PC-9 (cell line): ENCODE data around the gene PANK2.

Experiments used
- EZH2 ChIP-seq: fragments of 200-600 bp; sonication (generic); IDR thresholded peaks from 2 replicates; pipeline ENCODE4 v1.8.0; 2017; ENCODE audit warnings: antibody characterized with exemption, low read depth
- TF ChIP-seq, protein P1 (sequence below): fragments of 200-600 bp; sonication (generic); conservative IDR thresholded peaks from 2 replicates; pipeline ENCODE4 v1.6.1; 2017; ENCODE audit warnings: mixed run types, antibody characterized with exemption, mild to moderate bottlenecking, moderate library complexity

DNA sequence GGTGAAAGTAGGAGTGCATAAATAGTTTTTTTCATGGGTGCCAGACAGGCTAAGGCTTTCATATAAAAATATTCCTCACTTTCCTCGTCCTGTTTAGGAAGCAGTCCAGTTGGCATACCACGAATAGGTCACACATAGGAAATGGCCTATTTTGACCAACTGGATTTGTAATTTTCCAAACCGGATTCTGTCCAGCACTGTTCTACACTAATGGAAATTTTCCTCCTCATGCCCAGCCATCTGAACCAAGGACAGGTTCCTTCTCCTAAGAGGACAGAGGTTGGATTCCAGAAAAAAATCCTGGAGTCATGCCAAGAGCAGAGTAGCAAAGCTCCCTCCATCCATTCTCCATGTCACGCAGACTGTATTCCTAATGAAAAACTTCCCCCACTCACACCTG is 43.1 kb downstream of the PANK2 start:
- TF ChIP-seq, protein P1, sequence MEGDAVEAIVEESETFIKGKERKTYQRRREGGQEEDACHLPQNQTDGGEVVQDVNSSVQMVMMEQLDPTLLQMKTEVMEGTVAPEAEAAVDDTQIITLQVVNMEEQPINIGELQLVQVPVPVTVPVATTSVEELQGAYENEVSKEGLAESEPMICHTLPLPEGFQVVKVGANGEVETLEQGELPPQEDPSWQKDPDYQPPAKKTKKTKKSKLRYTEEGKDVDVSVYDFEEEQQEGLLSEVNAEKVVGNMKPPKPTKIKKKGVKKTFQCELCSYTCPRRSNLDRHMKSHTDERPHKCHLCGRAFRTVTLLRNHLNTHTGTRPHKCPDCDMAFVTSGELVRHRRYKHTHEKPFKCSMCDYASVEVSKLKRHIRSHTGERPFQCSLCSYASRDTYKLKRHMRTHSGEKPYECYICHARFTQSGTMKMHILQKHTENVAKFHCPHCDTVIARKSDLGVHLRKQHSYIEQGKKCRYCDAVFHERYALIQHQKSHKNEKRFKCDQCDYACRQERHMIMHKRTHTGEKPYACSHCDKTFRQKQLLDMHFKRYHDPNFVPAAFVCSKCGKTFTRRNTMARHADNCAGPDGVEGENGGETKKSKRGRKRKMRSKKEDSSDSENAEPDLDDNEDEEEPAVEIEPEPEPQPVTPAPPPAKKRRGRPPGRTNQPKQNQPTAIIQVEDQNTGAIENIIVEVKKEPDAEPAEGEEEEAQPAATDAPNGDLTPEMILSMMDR, result no peak
- TF ChIP-seq EZH2, result no peak
